ENCODE data around the gene DUSP23.

DNA sequence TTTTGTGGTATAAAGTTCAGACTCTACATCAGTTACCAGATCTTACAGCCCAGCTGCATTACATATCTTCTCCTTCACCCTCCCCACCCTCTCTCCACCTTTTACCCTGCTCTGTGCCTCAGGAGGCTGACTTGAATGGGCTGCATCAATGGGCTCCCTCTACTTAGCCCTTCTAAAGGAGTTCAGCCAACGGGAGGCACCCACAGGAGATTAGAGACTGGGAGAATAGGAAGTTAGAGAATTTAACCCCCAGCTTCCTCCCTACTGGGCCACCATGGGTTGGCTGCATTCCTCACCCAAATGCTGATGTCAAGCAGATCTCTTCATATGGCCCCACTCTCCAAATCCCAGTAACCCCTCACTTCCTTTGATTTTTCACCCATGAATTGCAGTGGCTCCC lies 17.1 kb upstream of the DUSP23 start:
- TF ChIP-seq, protein P1, sequence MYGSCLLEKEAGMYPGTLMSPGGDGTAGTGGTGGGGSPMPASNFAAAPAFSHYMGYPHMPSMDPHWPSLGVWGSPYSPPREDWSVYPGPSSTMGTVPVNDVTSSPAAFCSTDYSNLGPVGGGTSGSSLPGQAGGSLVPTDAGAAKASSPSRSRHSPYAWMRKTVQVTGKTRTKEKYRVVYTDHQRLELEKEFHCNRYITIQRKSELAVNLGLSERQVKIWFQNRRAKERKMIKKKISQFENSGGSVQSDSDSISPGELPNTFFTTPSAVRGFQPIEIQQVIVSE (CRISPR knock-in tag; IDR thresholded peaks at IDR 0.05; ENCODE audit: borderline replicate concordance): no peak
- no peak for TF ChIP-seq TEAD1 (CRISPR knock-in tag; IDR thresholded peaks at IDR 0.05)
- TF ChIP-seq NR1H2 (CRISPR knock-in tag; IDR thresholded peaks at IDR 0.05): no peak
- TF ChIP-seq, protein P2, sequence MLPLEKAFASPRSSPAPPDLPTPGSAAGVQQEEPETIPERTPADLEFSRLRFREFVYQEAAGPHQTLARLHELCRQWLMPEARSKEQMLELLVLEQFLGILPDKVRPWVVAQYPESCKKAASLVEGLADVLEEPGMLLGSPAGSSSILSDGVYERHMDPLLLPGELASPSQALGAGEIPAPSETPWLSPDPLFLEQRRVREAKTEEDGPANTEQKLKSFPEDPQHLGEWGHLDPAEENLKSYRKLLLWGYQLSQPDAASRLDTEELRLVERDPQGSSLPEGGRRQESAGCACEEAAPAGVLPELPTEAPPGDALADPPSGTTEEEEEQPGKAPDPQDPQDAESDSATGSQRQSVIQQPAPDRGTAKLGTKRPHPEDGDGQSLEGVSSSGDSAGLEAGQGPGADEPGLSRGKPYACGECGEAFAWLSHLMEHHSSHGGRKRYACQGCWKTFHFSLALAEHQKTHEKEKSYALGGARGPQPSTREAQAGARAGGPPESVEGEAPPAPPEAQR (CRISPR knock-in tag; IDR thresholded peaks at IDR 0.05): no peak

All from WTC11 (cell line).